HG02885 (cell line): ENCODE data around the gene RNASEH2B.

Experiments
- ATAC-seq: cut with Tn5 transposase; IDR thresholded peaks from one replicate; pipeline ENCODE4 v1.9.1; 2021; ENCODE audit warnings: mild to moderate bottlenecking; ENCODE audit not compliant: unreplicated experiment, poor library complexity

The RNASEH2B gene, protein sequence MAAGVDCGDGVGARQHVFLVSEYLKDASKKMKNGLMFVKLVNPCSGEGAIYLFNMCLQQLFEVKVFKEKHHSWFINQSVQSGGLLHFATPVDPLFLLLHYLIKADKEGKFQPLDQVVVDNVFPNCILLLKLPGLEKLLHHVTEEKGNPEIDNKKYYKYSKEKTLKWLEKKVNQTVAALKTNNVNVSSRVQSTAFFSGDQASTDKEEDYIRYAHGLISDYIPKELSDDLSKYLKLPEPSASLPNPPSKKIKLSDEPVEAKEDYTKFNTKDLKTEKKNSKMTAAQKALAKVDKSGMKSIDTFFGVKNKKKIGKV

DNA sequence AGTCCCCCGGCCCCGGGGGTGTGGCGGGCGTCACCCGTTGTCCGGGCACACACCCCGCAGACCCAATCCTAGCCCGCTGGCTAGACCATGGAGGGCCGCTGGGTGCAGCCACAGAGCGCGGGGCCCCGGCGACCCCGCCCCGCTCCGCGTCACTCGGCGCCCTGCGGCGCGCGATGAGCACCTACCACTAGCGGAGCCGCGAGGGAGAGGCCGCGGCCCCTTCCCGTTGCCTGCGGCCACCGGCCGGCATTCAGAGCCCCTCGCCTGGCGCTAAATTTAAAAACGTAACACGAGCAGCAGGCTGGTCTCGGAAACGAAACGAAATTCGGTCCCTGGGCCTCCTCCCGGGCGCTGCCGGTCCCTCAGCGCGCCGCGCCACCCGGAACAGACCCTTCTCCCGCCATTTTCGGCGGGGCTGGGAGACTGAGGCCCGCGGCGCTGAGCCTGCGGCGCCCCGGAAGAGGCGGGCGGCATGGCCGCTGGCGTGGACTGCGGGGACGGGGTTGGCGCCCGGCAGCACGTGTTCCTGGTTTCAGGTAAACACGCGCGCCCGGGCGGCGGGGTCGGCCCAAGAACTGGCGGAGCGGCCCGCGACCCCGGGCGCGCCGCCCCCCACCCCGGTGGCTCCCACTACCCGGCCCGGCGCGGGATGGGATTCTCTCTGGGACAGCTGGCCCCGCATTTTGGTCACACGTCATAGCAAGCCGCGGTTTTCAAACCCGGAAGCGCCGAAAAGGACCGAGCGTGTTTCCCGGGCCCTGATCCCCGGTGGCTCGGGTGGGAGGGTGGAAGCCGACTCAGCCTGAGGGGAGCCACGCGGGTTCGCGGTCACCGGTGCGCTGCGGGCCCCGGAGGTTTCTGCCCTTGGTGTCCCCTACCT, at the start of gene RNASEH2B:
Gene RNASEH2B, plus strand, starts transcription at position 187 of the 880 bp plus-strand sequence. Its CDS starts 286 bp downstream, at position 473.
- ATAC-seq = peak; percentile 78

DNA sequence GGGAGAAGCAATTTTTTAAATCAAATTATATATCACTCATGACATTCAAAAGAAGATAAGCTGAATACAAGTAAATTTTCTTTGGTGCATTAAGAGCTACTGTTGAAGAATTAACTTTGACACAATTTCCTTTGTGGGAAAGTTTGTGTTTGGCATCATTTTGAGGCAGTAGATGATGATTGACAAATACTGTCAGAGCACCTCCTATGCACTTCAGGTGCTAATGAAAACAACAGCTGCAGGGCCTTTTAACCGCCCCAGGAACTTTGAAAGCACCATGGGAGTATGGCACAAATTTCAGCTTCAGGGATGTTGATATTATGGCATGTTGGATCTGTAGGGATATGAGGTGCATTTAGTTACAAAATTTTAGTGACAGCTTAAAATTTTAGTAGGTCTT, 45.1 kb upstream of the RNASEH2B start:
- no peak for ATAC-seq

DNA sequence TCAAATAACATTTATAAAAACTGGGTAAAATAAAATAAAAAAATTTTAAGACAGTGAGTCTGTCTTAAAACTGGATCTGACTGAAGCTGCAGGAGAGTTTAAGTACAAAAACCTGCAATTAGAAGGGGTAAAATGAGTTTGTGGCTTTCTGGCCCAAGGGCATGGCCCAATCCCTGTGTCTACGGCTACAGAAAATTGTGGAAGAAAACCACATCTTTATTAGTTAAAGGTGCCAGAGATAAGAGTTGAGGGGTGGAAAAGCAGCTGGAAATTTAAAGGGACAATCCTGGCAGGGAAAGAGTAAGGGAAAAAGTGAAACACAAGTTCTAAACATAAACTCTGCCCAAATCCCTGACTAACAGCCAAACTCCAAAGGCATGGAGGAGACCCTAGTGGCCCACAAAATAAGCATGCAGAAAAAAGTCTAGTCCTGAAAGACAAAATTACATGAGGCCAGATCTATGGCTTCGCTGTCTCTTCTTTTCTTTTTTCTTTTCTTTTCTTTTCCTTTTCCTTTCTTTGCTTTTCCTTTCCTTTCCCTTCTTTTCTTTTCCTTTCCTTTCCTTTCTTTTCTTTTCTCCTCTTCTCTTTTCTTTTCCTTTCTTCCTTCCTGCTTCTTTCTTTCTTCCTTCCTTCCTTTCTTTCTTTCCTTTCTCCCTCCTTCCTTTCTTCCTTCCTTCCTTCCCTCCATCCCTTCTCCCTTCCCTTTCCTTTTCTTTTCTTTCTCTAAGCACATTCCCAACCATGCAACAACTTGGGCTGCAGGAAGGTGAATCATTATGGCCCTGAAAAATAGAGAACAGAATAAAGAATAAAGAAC, 42.6 kb upstream of the RNASEH2B start:
- no peak for ATAC-seq

DNA sequence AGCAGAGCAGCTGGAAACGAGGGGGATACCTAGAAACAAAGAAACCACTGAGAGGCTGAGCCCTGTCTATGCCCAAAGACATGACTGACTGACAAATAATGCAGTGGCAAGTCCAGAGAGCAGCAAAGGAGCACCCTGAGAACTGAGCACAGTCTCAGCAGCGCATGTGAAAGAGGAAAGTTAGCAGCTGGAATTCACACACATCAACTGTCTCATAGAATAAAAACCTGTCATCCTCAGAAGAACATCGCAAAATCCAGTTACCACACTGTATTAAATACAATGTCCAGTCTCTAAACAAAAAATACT, 42.0 kb upstream of the RNASEH2B start:
- no peak for ATAC-seq

DNA sequence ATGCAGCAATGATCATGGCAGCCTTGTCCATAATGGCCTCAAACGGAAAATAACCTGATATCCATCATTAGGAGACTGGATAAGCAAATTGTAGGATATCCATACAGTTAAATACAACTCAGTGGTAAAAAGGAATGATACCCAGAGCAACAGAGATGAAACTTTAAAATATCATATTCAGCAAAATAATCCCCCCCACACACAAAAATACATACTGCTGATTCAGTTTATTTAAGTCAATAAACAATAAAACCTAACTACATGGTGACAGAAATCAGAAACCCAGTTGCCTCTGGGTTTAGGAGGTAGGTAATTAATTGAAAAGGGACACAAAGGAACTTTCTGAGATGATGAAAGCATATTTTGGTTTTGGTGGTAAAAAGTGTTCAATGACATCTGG, 38.2 kb upstream of the RNASEH2B start:
- ATAC-seq = no peak

DNA sequence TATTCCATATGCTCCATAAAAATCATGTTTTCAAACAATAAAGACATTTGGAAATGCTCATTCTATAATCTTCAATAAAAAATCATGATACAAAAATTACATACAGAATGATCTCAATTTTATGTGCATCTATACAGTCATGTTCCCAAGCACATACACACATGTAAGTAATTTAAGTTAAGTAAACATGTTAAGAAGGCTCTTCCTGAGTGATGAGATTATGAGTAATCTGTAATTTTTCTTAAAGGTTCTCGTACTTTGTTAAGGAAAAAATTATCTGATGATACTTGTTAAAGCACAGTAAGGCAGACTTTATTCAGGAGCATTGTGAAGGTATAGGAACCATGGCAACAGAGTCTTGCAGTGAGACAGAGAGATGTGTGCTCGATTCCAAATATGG, 36.1 kb upstream of the RNASEH2B start:
- no peak for ATAC-seq

DNA sequence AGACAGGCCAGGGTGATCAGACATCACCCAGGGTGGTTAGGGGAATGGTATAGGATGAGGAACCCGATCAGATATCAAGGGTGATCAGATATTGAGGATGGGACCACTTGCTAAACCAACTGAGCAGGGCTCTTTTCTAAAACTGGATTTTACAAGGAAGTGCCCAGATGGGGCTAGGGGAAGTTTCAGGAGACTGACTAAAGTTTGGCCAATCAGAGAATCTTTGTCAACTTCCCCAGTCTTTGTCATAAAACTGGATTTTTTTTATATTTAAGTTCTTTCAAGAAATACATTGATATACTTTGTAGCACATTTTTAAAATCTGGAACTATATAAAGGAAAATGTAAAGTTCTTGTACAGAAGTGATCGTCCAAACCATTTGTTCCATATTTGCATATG, 35.6 kb upstream of the RNASEH2B start:
- ATAC-seq = no peak

DNA sequence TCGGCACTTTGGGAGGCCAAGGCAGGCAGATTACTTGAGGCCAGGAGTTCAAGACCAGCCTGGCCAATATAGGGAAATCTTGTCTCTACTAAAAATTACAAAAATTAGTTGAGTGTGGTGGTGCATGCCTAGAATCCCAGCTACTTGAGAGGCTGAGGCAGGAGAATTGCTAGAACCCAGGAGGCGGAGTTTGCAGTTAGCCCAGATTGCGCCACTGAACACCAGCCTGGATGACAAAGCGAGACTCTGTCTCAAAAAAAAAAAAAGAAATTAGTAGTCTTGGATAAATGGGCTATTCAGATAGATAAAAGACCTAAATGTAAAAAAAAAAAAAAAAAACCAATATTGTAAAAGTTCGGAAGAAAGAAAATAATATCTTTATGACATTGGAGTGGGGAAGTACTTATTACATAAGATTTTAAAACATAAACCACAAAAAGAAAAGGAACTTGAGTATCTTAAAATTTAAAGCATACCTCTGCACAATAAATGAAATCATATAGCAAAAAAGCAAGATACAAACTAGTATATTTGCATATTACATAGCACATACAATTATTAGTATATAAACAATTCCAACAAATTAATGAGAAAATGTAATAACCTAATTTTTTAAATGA, 26.7 kb upstream of the RNASEH2B start:
- ATAC-seq = no peak

DNA sequence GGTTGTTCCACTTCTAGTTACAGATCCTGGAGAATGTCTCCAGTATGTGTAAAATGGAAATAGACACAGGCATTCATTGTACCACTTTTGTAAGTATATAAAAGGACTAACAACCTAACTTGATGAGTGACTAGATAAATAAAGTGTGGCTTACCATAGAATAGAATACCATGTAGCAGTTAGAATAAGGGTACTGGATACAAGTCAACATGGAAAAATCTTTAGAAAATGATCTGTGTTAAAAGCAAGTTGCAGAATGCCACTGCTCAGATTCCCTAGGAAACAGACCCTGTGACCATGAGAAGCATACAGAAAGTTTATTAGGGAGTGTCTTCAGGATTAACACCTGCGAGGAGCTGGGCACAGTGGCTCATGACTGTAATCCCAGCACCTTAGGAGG, 25.9 kb upstream of the RNASEH2B start:
- ATAC-seq = no peak

DNA sequence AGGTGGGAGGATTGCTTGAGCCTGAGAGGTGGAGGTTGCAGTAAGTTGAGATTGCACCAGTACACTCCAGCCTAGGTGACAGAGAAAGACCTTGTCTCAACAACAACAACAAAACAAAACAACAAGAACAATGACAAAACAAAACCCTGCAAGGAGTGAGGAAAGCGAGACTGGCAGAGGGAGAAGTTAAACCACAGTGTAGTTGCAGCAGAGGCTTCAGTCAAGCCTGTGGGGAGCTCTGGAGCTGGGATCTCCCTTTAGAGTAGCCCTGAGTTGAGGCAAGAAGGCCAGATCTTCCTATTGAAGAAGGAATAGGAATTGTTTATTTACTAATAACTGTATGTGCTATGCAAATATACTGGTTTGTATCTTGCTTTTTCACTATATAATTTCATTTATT, 25.3 kb upstream of the RNASEH2B start:
- ATAC-seq = no peak

DNA sequence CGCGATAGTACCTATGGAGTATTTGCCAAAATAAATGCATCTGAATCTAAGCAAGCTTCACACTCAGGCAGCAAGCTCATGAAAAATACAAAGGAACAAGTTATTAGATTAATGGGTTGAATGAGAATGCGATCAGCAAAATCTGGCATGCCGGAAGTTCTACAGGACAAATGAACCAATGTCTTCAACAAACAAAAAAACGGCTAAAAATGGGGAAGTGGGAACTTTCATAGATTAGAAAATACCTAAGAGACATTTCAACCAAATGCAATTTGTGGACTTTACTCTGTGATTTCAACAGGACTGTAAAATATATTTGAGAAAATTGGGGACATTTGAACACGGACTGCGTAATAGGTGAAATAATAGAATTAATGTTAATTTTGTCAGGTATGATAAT, 22.4 kb upstream of the RNASEH2B start:
- no peak for ATAC-seq

DNA sequence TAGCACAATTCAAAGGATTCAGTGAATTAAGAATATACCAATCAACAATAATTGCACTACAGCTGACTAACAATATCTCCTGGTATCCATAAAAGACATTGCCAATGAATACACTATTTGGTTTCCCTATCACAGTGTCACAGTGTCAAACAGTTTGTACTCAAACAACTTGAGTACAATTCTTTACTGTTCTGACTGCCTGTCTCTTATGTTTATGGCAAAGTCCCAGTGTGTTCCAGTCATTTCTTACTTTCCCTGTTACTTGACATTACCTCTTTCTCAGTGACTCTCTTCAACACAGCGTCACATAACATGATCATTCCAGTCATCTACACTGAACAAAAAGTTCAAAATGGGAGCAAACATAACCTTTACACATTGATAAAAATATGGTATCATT, 21.2 kb upstream of the RNASEH2B start:
- ATAC-seq = no peak

DNA sequence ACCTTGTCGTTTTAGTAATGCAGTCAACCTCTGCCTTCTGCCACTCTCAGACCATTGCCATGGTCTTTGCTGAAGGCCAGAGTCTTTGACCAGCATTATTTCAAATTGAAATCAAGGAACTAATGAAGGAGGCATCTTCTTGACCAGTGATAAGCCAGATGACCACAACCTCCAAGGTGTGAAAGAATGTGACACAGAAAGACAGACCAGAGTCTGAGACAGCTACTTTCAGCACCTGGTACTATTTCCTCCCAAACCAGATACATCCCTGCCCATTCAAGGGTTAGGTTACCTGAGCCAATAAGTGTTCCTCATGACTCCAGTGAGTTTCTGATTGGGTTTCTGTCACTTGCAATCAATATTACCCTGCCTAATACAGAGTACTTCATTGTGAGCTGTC, 20.3 kb upstream of the RNASEH2B start:
- ATAC-seq = no peak

DNA sequence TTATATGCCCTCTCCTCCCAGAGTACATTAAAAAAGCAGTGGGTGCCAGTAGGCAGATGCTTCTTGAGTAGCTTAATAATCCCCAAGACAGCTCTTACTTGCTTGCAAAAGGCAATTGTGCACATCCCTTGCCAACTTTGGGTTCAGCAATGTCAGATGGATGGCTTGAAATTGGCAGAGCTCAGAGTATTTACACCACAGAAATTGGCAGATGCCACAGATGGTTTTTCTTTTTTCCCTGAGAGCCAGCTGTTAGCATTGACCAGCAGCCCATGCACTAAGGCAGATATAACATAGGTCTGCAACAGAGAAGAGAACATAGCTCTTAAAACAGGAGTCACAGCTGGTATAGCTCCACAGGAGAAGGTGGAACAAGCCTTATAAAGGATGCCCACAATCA, 18.4 kb upstream of the RNASEH2B start:
- ATAC-seq = no peak

DNA sequence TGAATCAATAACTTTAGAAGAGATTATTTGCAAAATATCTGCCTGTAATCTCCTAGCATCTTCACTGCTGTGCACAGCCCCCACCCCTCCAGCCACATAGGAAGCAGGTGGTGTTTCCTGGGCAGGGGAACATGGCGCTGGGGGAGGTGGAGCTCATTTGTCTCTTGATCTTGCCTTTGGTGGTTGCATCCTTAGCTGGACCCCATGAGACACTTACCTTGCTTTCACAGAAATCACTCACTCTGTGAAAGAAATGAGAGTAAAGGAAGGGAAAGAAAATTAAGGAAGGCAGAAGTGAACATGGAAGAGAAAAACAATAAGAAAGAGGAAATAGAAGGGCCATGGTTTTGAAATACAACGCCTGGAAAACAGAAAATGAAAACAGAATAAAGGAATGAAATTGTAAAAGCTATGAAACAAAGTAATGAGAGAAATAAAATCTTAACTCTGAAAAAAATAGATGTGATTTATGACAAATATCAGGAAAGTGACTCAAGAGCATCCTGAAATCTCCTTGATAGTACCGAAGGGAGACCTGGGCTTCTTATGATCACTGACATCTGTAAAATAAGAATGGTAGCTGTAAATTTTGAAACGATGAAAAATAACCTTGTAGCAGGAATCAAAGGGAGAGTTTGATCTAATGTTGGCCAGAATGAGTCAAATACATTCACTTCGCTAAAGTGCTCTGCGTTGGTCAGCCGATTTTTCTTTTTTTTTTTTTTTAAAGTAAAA, 17.2 kb upstream of the RNASEH2B start:
- ATAC-seq = no peak

DNA sequence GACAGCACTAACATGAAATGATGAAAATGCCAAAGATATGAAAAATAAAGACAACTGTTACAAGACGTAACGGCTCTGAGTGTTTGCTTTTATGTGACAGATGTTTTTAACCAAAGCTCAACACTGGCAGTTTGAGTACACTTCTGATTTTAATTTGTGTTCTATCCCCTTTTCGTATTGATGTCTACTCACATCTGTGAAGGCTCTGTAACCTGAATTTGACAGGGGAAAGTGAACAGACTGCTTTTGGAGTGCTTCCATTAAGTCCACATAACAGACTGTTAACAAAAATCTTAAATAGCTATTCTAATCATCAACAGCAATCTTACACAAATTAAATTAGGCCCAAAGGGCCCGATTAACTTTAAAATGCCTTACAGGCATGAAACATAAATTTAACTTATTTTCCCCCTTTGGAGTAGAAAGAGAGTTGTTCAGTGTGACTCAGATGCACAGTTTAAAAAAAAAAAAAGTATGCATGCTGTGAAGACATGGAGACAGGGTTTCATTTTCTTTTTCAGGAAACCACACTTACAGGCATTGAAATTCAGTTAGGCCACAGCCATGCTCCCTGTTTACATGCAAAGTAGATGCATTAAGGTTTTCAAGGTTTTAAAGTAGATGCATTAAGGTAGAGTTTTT, 16.3 kb upstream of the RNASEH2B start:
- peak; percentile 78 for ATAC-seq

DNA sequence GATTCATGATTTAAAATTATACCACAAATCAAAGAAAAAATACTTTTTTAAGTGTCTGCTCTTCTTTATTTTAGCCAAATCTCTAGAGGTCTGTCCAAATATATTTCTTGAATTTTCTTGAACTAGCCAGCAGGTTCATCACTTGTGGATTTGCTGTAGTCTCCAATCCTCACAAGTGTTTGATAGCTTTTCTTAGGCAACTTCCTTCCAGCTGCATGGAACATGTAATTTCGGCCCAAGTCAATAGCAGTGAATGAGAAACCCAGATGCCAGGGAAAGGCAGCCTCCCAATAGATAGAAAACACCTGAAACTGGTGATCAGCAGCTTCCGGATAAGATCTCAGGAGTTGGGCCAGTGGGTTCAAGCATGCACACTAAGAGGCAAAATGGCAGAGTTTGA, 15.6 kb upstream of the RNASEH2B start:
- ATAC-seq = no peak

DNA sequence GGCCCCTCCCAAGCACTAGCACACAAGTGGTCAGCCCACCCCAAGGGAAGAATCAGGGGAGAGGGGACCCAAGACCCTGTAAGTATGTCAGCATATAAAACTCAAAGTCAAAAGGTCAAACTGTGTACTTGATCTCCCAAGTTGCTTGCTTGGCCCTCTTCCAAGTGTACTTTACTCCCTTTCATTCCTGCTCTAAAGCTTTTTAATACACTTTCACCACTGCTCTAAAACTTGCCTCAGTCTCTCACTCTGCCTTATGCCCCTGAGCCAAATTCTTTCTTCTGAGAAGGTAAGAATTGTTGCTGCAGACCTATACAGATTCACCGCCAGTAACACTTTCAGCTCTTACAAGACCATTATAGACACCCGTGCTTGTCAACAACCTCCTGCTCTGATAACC, 15.1 kb upstream of the RNASEH2B start:
- ATAC-seq = no peak

DNA sequence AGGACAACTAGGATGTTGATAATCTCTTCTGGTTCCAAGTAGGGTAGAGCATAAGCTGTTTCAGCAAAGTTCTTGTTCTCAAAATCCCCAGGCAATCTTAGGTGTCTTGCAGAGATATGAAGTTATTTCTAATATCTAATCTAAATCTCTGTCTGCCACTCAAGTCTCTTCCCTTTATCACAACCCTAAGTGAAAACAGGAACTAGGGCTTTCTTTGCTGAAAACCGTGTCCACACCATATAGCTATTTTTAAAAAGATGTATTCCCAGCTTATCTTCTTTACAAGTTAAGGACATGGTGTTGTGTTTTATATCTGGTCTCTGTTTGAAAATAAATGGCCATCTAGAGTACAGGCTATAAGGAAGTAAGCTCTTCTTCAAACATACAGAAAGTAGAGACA, 11.3 kb upstream of the RNASEH2B start:
- no peak for ATAC-seq
